ENCODE measurements around the gene ARL15.

ARL15 gene

DNA sequence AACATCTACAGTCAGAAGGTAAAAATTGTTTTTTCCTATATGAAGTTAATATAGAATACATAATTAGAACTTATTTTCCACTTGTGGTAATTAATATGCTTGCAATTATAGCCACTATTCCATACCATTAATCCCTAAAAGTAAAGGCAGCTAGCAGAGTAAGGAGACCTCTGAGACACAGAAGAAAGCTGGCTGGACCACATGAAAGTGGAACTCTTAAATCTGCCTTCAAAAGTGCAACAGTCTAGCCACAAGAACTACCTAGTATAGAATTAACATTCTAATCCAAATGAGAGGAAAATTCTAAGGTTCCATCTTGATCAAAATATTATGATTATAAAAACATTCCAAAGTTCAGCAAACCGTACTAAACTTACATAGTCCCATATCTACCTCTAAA is 37.6 kb downstream of the ARL15 start:
- no peak overlapping the region for H3K4me3 ChIP-seq (replicated peaks in 1 of 2; ENCODE audit: low read depth in 2 of 2, low read length in 2 of 2)
- DNase-seq (ENCODE audit: low read depth in 2 of 2): no peak
- TF ChIP-seq, protein P1, sequence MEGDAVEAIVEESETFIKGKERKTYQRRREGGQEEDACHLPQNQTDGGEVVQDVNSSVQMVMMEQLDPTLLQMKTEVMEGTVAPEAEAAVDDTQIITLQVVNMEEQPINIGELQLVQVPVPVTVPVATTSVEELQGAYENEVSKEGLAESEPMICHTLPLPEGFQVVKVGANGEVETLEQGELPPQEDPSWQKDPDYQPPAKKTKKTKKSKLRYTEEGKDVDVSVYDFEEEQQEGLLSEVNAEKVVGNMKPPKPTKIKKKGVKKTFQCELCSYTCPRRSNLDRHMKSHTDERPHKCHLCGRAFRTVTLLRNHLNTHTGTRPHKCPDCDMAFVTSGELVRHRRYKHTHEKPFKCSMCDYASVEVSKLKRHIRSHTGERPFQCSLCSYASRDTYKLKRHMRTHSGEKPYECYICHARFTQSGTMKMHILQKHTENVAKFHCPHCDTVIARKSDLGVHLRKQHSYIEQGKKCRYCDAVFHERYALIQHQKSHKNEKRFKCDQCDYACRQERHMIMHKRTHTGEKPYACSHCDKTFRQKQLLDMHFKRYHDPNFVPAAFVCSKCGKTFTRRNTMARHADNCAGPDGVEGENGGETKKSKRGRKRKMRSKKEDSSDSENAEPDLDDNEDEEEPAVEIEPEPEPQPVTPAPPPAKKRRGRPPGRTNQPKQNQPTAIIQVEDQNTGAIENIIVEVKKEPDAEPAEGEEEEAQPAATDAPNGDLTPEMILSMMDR (IDR thresholded peaks at IDR 0.05; ENCODE audit: low read depth, low read length): no peak

DNA sequence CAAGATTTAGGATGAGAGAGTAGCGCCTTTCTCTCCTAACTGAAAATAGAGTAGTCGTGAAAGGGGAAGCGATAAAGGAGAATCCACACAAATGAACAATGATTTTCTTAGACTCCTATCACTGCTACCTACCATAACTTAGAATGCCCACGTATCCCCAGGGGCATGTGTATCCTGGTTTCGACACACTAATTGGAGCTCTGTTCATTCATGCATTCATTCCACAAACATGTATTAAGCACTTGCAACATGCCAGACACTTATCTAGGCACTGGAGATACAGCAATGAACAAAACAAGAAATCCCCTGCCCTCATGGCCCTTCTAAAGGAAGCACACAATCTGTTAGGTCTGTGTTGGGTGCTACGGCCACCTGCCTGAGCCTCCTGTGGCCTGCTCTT is 40.0 kb downstream of the ARL15 start:
- DNase-seq (ENCODE audit: low read depth in 2 of 2): no peak
- TF ChIP-seq, protein P1 (IDR thresholded peaks at IDR 0.05; ENCODE audit: low read depth, low read length): no peak
- H3K4me3 ChIP-seq (replicated peaks in 1 of 2; ENCODE audit: low read depth in 2 of 2, low read length in 2 of 2): no peak overlapping the region

DNA sequence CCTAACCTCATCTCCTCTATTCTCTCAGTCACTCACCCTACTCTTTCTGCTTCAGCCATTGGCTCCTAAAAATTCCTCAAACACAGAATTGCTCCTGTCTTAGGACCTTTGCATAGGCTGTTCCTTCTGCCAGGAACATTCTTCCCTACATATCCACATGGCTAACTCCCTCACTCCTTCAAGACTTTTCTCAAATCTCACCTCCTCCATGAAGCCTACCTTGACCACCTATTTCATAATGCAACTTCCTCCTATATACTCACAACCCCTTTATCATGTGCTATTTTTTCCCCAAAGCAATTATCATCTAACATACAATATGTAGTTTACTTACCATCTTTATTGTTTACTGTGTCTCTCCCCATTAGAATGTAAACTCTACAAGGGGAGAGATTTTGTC is 45.8 kb downstream of the ARL15 start:
- TF ChIP-seq, protein P1 (IDR thresholded peaks at IDR 0.05; ENCODE audit: low read depth, low read length): no peak
- no peak for DNase-seq (ENCODE audit: low read depth in 2 of 2)
- H3K4me3 ChIP-seq (replicated peaks in 1 of 2; ENCODE audit: low read depth in 2 of 2, low read length in 2 of 2): no peak overlapping the region

DNA sequence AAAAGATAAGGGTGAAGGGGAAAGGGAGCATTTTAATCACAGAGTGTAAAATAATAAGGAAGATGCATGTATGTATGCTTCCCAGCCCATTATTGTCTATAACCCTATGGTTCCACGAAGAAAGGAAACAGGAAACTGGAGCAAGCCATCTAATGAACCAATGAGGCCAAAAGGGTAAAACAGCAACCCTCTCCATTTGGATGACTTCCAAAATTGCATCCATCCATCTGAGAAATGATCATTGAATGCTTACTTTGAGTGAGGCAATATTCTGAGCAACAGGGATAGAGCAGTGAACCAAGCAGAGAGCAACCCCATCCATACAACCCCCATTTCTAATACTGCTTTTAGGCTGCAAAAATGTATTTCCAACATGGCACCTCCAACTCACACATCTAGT is 46.9 kb downstream of the ARL15 start:
- TF ChIP-seq, protein P1 (IDR thresholded peaks at IDR 0.05; ENCODE audit: low read depth, low read length): no peak
- no peak overlapping the region for H3K4me3 ChIP-seq (replicated peaks in 1 of 2; ENCODE audit: low read depth in 2 of 2, low read length in 2 of 2)
- DNase-seq (ENCODE audit: low read depth in 2 of 2): no peak

DNA sequence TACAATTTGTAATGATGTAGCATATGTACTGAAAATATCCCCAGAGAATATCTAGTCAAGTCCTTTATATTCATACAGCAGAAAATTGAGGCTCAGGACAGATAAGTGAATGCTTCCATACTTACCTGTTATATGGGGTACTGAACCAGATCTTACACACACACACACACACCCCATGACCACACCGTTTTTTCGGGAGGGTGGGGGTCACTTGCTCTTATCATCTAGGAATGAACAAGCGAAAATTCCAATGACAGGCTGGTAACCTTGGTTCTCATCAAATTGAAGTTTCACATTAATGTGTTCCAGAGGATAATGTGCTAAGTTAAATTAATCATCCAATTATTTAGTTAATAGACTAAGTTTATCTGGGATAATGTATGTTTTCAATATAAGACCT is 48.8 kb downstream of the ARL15 start:
- TF ChIP-seq, protein P1 (IDR thresholded peaks at IDR 0.05; ENCODE audit: low read depth, low read length): no peak
- H3K4me3 ChIP-seq (replicated peaks in 1 of 2; ENCODE audit: low read depth in 2 of 2, low read length in 2 of 2): no peak overlapping the region

DNA sequence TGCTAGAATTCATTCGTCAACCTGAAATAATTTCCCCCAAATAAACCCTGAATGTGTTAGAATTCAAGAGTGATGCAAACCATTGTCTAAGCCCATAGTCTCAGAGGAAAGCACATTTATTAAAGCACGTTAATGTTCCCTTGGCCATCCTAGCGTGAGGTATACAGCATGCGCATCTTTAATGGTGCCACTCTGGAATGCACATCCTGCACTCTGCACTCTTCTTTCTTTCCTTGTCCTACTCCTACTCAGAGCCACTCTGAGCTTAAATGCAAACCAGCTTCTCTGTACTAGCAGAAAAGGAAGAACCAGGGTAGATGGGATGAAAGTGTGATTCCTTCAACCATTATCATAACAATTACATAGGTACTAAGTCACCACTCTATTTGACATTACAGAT is 50.4 kb downstream of the ARL15 start:
- no peak for DNase-seq (ENCODE audit: low read depth in 2 of 2)
- TF ChIP-seq, protein P1 (IDR thresholded peaks at IDR 0.05; ENCODE audit: low read depth, low read length): no peak
- H3K4me3 ChIP-seq (replicated peaks in 1 of 2; ENCODE audit: low read depth in 2 of 2, low read length in 2 of 2): no peak overlapping the region

More for the DNA sequence above, 48.8 kb downstream of the ARL15 start:
- DNase-seq (ENCODE audit: low read depth in 2 of 2): no peak

DNA sequence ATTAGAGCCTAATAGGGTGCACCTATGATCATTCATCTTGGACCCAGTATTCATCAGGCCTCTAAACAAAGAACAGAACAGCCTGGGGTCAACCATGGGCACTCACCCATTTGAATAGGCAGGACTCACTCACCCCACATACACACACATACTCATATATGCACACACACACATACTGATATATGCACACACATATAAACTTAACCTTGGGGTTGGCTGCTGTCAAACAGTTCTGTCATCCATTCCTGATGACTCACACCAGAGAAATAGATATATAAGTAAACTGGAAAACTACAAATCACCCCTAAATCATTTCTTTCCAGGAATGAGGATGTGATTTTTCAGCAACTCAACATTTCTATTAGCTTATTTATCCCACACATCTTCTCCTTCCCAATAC is 51.3 kb downstream of the ARL15 start:
- TF ChIP-seq, protein P1 (IDR thresholded peaks at IDR 0.05; ENCODE audit: low read depth, low read length): no peak
- no peak overlapping the region for H3K4me3 ChIP-seq (replicated peaks in 1 of 2; ENCODE audit: low read depth in 2 of 2, low read length in 2 of 2)
- DNase-seq (ENCODE audit: low read depth in 2 of 2): peak in 1 of 2 donors; percentile 13

All from cardiac fibroblast (primary cell).